Putamen (tissue), 1 donor: ENCODE measurements around the gene NEURL3.

Experiments used
- DNase-seq: peaks from one replicate; pipeline ENCODE4 v3.0.0-alpha.2; 2016; ENCODE audit warnings: low spot score

The NEURL3 gene

GRCh38 chr2:96539215-96539920 is 34.2 kb upstream of the NEURL3 start:
- DNase-seq = no peak

DNA sequence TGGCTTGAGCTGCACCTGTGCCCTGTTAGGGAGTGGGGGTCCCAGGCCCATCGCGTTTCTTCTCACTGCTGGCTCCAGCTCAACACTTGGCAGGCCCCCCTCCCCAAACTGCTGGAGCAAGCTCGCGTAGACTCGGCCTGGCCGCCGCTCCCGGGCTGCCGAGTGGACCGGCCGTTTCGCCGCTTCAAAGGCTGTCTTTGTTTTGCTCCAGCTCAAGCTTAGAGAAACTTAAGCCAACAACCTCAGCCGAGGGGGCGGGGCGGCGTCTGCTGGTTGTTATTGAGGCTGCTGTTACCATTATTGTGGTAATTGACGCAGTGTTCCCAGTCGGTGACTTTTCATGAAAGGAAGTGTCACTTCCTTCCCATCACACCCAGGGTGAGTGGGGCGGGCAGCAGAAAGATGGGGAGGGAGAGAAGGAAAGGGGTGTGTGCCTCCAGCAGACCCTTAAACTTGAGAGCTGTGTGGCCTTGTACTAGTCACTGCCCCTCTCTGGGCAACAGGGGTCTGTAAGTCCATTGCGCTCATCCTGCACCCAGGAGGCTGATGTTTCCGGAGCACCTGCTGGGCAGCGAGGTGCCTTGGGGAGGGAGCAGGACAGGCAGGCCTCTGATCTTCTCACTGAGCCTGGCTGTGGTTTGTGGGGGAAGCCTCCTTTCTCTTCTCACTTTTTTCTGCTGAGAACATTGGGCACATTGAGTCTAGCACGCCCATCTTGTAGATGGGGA is 33.5 kb upstream of the NEURL3 start:
- DNase-seq = peak; percentile 78

DNA sequence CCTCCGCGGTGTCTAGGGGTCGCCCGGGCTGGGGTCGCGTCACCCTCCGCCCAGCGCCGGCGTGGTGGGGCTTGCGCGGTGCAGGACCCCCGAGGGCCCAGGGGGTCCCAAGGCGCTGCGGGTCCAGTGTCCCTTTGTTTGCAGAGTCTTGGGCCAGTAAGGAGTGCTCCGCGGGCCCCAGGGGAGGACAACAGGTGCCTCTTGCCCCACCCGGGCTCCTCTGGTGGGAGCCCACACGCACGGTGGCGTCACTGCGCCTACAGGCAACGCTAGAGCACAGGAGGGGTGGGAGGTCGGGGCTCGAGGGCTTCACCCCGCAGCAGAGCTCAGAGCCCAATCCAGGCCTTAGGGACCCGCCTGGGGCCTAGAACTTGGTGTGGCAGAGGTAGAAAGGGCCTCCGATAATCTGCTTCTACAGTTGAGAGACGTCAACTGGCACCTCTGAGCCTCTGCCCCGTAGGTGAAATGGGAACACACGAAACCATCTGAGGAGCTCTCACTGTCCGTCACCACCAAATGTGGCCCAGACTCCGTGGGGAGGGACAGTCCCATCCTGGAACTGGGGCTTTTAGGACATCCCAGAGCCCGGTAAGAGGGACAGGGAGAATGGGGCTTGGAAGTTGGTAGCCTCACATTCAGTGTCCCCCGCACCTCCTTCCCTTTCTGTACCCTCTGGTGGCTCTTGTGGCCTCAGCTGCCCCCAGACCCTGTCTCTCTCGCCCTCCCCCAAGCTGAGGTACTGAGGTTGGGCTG is 32.8 kb upstream of the NEURL3 start:
- no peak for DNase-seq

DNA sequence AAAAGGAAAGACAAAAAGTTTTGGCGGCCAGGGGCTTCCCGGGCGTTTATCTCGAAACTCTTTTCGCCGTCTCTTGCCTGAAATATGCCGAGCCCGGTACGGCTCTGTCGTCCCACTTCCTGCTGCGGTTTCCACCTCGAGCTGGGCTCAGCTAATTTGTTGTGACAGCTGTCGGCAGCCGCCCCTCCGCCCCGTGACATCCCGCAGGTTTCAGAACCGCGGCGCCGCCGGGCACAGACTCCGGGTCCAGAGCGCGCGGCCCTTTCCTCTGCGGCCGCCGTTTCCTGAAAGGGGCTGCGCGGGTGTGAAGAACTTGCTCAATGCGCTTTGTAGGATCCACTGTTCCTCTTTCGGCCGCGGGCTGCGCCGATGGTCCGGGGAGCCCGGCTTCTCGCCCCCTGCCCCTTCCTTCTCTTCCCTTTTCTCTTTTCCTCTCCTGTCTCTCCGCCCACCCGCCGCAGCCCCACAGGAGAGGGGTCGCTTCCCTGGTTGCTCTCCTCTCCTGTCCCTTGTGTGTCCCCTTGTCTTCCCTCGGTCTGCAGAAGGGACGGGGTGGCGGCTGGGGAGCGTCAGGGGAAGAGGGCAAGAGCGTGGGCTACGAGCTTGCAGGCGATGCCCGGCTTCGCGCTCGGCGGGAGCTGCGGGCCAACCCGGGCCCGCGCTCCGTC is 32.0 kb upstream of the NEURL3 start:
- no peak for DNase-seq

DNA sequence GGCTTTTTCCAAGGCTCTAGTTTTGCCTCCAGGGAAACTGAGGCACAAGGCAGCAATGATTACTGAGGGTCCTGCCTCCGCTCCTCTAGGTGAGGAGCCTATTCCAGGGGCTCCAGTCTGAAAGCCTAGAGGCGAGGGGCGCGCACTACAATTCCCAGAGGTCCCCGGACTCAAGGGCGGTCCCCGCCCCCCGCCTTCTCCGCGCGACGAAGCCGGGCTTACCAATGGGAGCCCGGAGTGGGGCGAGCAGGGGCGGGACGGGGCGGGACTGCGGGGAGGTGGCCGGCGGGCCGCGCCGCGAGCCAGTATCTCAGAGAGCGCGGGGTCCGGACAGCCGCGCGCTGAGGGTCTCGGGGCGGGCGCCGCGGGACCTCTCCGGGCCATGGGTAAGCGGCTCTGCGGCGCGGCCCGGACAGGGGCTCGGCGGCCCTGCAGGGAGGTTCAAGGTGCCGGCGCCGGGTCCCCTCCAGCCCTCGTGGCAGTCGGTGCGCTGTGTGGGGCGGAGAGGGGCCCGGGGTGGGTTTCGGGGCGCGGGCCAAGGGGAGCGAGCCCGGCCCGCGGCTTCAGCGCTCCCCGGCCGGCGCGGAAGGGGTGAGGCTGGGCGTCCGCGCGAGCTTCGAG is 31.4 kb upstream of the NEURL3 start, which contains the start of gene ARID5A:
TSS of gene ARID5A (plus strand) at position 308 of the 621 bp plus-strand sequence. CDS start at position 383, 75 bp downstream.
- DNase-seq = peak; percentile 92

GRCh38 chr2:96535331-96535730 is 30.2 kb upstream of the NEURL3 start:
- DNase-seq = no peak

DNA sequence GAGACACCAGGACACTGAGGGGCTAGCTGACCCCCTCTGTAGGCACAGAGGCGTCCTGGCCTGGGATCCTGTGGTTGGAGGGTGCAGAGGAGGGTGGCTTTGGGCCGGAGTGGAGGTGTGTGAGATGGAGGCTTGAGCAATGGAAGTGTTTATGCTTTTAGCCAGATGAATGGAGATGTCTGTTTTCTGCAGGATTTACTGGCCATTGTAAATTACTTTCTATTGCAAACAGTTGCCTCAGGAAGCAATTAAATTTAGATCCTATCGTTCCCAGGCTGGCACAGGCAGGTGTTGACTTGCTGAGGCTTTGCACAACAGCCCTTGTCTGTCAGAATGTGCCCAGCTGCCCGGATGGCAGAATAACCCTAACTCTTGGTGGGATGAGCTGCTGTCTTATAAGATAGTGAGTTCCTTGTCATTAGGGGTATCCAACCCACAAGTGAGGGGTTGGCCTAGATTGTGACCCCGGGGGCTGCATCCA is 29.6 kb upstream of the NEURL3 start:
- DNase-seq = no peak

DNA sequence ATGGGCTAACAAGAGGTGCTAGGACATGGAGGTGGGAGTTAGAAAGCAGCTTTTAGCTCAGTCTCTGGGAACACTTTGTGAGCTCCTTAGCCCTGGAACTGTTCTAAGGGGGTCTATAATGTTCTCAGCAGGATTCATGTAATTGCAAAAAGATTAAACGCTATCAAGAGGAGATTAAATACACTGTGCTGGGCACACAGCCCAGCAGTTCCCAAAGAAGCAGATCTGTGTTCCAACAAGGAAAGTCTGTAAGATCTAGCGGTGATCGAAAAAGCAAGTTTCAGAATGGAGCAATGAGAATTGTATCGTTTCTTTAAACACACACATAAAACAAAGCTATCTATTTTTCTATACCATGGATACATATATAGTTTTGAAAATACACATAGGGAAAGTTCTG is 29.0 kb upstream of the NEURL3 start:
- DNase-seq = no peak

DNA sequence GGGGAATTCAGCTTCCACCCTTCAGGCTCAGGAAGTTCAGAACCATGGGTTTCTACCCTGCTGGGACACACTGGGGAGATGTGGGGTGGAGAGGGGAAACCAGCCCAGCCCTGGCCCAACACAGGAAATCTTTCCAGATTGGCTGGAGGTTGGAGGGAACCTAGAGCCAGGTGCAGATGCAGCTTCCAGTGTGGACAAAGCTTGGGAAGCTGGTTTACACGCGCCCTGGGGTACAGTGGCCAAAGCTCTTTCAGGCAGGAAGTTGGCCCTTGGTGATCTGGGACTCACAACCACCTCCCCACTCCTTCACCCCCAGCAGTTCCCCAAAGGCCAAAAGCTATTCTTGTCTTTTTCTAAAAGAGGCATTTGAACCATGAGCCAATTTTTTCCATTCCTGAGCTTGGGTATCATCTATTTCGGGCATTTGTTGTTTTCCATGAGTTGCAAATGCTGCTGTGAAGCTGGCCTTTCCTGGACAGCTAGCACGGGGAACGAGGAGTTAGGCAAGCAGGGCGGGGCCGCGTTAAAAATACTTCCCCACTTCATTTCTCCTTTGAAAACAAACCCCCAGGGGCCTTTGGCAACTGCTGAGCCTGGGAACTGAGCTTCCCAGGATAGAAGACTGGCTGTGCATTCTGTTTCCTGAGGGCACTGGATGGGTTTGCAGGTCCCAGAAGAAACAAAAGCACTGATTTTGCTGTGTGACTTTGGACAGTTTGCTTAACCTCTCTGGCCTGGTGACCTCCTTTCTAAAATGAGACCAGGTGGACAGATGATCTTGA is 28.3 kb upstream of the NEURL3 start:
- peak; percentile 37 for DNase-seq

DNA sequence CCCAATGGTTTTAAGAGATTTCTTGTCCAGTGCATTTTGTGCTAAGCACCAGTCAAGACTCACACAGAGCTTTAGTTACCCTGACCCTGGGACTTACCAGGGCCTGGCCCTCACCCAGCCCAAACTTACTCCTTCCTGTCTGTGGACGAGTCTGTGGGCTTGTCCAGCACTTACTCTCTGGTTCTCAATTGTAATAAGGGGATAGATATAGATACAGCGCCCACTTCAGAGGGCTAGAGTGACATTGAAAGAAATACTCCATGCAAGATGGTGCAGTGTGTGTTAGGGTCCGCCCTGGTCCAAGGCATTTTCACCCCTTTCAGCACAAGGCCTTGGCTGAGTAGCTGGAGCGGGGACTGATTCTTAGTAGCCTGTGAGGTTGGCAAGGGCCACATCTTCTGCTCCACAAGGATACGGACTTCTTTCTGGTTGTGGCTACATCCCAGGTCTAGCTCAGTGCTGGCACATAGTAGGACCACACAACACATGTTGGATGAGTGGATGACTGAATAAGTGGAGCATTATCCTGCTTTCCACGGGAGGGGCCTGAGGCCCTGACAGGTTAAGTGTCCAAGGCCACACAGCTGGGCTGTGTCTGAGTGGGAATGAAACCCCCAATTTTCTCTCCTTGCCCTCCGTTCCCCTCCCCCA is 27.6 kb upstream of the NEURL3 start:
- DNase-seq = no peak

GRCh38 chr2:96531872-96532505 is 26.8 kb upstream of the NEURL3 start:
- peak; percentile 82 for DNase-seq

DNA sequence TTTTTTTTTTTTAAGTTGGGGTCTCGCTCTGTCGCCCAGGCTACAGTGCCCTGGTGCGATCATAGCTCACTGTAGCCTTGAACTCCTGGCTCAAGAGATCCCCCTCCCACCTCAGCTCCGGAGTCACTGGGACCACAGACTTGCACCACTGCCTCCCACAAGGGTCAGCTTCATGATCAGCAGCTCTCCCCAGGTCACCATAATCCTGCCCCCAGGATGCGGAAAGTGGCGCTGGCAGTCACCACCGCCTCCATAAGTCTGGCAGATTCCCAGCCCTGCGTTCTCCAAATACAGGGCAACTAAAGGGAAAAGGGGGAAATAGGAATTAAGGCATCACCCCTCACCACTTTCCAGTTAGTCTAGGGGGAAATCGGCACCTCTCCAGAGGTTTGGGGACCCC is 26.2 kb upstream of the NEURL3 start:
- no peak for DNase-seq

DNA sequence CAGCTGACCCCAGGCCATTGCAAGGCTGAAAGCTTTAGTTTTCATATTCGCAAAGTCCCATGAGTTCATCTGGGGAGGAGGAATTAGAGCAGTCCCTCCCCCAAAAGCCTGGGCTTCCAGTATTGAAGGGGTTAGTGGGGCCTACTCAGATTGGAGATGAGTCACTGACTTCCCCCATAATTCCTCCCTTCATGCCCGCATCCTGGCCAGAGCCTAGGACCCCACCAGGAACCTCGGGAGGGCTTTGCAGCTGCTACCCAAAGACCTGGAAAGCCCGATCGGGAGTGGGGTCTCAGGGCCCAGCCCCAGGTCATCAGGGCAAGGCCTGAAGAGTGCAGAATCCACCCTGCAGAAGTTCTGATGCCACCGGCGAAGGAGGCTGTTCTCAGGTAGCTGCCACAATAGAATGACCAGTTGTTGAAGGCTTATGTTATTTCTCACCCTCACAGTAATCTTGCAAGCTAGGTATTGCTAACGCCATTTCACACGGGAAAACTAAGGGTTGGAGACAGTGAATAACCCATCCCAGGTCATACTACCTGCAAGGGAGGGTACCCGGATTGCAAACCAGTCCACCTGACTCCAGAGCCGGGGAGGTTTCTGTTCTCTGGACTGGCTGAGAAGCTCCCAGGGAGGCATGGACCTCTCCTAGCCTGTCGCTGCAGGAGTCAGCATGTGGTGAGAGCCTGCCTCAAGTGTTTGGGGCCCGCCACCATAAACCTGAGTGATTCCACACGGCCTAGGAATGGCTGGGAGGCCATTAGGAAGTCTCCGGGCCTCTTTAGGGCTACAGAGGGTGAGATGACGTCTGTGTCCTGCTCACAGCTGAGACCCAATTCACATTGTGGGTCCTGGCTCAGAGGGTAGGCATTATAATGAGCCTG is 25.6 kb upstream of the NEURL3 start:
- DNase-seq = no peak

DNA sequence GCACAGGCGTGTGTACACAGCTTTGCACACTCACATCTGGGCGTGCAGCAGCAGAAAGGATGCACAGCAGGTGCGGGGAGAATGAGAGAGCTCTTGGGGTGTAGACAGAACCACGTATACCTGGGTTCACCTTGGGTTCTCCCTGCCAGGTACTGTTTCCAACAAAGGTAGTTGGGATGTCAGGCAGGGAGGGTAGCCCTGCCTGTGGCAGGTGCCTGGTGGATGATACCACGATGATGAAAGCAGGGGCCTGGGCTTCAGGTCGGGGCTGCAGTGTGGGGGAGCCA is 24.9 kb upstream of the NEURL3 start:
- no peak for DNase-seq

DNA sequence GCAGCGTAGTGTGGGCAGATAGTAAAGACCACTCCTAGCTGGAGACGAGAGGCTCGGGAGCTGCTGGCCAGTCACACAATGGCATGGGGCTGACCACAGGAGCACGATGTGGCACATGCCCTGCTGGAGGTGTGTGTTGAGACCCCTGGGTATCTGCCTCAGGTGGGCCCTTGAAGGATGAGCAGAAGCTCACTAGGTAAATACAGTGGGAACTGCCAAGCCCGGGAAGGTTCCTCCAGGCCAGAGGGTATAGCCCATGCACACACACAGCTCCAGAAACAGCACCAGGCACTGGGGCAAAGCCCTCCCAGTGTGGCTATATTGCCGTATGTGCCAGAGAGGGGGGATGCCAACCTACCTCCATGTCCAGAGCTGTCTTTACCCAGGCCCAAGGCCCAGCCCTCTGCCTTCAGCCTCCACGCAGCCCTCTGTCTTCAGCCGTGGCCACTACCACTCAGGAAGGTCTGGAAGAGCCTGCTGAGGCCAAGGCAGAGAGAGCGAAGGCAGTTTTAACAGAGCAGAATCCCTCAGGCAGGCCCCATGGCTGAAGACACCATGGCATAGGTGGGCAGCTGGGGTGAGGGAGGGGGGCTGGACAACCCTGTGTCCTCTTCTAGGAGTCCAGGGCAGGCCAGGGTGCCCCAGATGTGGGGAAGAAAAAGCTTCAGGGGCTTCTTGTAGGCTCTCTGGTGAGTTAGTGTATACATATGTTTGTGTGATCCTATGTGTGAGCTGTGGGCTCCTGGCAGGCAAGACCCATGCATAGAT is 24.4 kb upstream of the NEURL3 start:
- no peak for DNase-seq

DNA sequence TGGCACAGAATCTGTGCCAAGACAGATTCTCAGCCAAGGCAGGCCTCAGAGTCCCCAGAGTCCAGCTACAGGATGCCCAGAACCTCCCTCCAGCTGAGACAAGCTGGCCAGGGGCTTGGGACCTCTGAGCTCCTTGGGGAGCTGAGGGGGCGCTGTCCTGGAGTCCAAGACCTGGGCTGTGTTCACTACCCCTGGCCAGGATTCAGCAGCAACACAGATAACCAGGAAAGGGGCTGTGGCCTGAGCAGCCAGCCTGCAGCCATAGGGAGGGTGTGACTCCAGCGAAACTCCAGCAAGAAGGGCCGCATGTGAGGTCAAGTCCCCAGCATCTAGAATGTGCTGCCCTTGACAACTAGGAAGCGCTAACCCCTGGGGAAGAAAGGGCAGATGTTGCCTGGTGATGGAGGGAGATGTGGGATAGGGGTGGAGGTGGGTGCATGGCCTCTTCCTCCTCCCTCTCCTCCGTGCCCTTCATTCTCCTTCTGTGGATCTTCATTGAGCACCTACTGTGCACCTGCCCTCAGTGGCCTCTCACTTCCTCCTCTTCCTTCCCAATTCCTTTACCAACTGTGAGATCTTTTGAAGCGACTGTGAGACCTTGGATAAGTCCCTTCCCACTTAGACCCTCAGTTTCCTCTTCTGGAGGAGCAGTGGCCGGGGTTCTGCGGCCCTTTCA is 23.7 kb upstream of the NEURL3 start:
- DNase-seq = no peak

- DNase-seq = no peak
Measured at GRCh38 chr2:96528006-96528699, 23.0 kb upstream of the NEURL3 start.
